SH-SY5Y (cell line): ENCODE measurements around the gene EFHD2.

Experiments
- GATA2 ChIP-seq: IDR thresholded peaks from 2 replicates; pipeline ENCODE4 v1.6.1; 2011; ENCODE audit warnings: mild to moderate bottlenecking, low read depth, low read length
- GATA3 ChIP-seq: IDR thresholded peaks from 2 replicates; pipeline ENCODE4 v1.6.1; 2011; ENCODE audit warnings: low read depth, mild to moderate bottlenecking, low read length, moderate library complexity

Gene EFHD2, protein sequence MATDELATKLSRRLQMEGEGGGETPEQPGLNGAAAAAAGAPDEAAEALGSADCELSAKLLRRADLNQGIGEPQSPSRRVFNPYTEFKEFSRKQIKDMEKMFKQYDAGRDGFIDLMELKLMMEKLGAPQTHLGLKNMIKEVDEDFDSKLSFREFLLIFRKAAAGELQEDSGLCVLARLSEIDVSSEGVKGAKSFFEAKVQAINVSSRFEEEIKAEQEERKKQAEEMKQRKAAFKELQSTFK

GRCh38 chr1:15409388-15410222, at the start of gene EFHD2:
Gene EFHD2, plus strand, starts transcription at chr1:15409888. Its CDS starts 84 bp downstream, at chr1:15409972.
- TF ChIP-seq GATA2 (no peak), GATA3 (no peak)

DNA sequence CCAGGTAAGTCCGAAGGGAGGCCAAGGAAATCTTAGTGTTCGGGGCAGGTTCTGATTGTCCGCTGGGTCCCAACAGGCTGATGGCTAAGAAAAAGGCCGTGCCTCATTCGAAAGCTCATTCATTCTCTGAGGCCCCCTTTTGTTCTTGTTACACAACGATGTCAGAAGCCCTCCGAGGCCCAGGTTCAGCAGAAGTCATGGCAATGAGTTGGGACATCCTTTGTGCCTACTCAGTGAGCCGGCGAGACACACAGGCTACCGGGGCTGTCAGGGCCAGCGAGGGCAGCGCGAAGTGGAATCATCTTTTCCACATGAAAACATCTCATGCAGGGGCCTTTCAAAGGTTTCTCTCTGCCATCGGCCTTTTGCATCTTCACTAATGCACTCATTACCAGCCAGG, 49.0 kb upstream of the EFHD2 start:
- no peak for TF ChIP-seq GATA3
- no peak for TF ChIP-seq GATA2

GRCh38 chr1:15362096-15362736, 47.5 kb upstream of the EFHD2 start:
- TF ChIP-seq GATA3 (no peak), GATA2 (no peak)

- TF ChIP-seq GATA3 (no peak), GATA2 (no peak)
Measured at GRCh38 chr1:15362737-15363128, 47.0 kb upstream of the EFHD2 start.

GRCh38 chr1:15364740-15365139, 44.9 kb upstream of the EFHD2 start:
- TF ChIP-seq GATA3 = no peak
- no peak for TF ChIP-seq GATA2

DNA sequence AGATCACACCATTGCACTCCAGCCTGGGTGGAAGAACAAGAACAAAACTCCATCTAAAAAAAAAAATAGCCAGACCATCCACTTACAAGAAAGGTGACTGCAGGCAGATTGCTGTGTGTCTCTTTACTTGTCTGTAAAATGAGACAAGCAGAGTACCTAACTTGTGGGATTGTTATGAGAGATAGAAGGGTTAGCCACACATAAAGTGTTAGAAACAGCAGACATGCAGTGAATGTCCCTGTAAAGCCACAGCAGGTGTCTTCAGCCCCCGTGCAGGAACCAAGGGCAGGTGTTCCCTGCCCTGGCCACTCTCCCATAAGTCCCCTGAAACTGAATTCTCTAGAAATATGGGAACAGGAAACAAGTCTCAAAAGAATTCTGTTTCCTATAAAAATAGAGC, 40.8 kb upstream of the EFHD2 start:
- TF ChIP-seq GATA2 = no peak
- no peak for TF ChIP-seq GATA3

GRCh38 chr1:15370268-15370667, 39.4 kb upstream of the EFHD2 start:
- no peak for TF ChIP-seq GATA3
- no peak for TF ChIP-seq GATA2

- no peak for TF ChIP-seq GATA3
- no peak for TF ChIP-seq GATA2
Measured at GRCh38 chr1:15370781-15371520, 38.7 kb upstream of the EFHD2 start.

GRCh38 chr1:15371610-15372545, 37.8 kb upstream of the EFHD2 start:
- TF ChIP-seq GATA3 (no peak), GATA2 (no peak)

- TF ChIP-seq GATA3 (no peak), GATA2 (no peak)
Measured at GRCh38 chr1:15378729-15379128, 31.0 kb upstream of the EFHD2 start.

- no peak for TF ChIP-seq GATA3
- no peak for TF ChIP-seq GATA2
Measured at GRCh38 chr1:15380601-15381508, 28.8 kb upstream of the EFHD2 start.

- no peak; the same call in 1 of the 2 replicates for TF ChIP-seq GATA3
- TF ChIP-seq GATA2 = peak; percentile 72
Measured at GRCh38 chr1:15381805-15382204, 27.9 kb upstream of the EFHD2 start.
